ENCODE results near the gene ZNF664.

The ZNF664 gene

GRCh38 chr12:124009781-124010180, 36.8 kb downstream of the ZNF664 start:
- DNase-seq (ENCODE audit: low spot score): no peak

DNA sequence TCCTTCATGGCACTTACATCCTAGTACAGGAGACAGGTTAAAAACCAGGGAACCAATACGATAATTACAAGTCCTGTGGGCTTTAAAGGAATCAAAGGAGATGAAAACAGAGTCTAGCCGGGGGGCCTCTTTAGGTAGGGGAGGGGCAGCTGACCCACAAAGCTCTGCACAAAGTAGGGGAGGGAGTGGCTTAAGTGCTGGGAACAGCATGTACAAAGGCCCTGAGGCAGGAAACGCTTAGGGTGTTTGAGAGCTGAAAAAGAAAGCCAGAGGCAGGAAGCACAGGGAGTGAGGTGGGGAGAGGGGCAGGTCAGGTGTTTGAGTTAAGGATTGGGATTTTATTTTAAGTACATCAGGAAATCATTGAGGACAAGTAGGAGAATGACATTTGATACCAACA, 37.7 kb downstream of the ZNF664 start:
- DNase-seq (ENCODE audit: low spot score): no peak

DNA sequence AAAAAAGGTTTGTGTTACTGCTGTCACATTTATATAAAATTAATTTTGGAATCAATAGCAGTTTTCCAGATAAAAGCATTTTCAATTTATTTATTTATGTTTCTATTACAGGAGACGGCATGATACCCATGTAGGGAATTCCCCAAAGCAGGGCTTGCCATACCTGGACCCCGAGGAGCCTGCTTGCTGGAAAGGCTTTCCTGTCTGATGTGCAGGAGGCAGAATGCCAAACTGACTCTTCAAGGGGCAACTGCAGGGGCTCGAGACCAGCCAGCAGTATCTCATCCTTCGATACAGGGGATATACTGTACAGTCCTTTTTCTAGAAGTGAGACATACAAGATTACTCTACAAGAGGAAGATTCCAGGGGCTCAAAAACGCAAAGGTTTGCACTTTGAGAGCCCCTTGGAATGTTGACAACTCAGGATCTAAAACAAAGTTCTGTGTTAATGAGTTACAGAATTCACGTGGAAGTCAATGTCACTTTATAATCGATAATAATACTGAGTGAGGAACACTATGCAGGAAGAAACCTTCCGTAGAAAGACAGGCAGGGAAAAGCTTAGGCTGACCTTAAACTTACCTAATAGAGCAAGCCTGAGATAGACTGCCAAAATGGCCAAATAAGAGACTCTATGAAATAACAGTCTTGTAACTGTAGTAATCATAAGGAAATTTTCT, 38.6 kb downstream of the ZNF664 start:
- no peak for DNase-seq (ENCODE audit: low spot score)

GRCh38 chr12:124013073-124013472, 40.1 kb downstream of the ZNF664 start:
- no peak for DNase-seq (ENCODE audit: low spot score)

- no peak for DNase-seq (ENCODE audit: low spot score)
Measured at GRCh38 chr12:124015494-124016461, 42.8 kb downstream of the ZNF664 start.

DNA sequence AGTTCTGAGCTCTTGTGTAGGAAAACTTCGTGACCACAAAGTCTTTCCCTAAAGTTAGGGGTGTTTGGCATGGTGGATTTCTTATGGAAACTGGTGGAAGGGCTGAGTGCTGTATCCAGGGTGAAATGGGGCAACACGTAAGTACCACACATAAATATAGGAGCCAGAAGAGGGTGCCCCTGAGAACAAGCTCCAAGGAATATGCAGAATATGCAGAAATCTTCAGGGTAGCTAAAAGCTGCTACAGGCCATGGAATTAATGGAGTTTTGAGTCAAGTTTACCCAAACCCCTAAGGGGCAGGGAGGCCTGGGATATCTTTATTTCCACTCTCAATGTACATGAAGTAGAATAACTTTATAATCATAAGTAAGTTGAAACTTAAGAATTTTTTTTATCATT, 44.0 kb downstream of the ZNF664 start:
- no peak for DNase-seq (ENCODE audit: low spot score)

DNA sequence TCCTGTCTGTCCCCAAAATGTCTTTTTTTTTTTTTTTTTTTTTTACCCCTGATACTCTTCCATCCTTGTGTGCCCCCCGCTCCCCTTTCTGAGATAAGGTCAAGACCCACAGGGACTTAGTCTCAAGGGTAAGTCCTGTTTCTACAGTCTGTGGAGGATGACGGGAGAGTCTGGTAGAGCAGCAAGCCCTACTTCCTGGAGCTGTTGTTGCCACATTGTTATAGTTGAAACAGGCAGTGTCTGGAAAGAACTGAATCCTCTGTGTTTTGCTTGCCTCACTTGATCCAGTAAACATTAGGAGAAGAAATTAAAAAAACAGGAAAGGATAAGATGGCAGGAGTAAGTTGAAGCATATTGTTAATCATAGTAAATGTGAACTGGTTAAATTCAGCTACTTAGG, 45.5 kb downstream of the ZNF664 start:
- no peak for DNase-seq (ENCODE audit: low spot score)

- DNase-seq (ENCODE audit: low spot score): no peak
Measured at GRCh38 chr12:124019115-124019514, 46.1 kb downstream of the ZNF664 start.

- no peak for DNase-seq (ENCODE audit: low spot score)
Measured at GRCh38 chr12:124020514-124020949, 47.5 kb downstream of the ZNF664 start.

GRCh38 chr12:124021007-124021406, 48.0 kb downstream of the ZNF664 start:
- peak; percentile 39 for DNase-seq (ENCODE audit: low spot score)

DNA sequence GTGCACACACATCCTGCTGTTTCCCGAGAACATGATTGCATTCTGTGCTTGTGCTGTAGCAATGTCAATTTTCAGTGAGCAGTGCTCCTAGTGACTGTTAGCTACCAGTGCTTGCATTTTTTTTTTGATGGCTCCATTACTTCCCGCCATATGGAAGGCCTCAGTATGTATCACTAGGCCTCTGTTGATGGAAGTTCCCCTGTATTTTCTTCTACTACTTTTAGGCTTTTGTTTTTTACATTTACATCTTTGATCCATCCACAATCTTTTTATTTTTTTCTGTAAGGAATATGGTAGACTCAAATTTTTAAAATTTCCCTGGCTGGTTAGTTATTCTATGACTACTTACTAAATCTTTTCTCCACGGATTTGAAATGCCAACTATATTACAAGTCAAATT, 49.1 kb downstream of the ZNF664 start:
- DNase-seq (ENCODE audit: low spot score): no peak

DNA sequence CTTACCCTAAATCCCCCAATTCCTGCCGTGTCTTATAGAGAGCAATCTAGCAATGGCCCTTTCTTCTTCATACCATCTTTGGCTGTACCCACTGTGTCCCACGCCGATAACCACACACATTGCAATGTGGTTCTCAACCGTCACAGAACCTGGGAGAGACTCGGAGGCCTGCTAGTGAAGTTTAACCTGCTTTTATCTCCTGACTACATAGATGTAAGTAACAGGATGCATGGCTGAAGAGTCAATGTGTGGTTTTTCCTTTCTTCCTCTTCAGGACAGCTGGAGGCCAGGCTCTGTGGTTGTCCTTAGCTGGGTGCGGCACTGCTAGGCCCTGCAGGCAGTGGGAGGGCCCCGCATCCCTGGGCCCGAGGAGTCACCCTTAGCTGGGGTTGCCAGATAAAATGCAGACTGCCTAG, 51.3 kb downstream of the ZNF664 start:
- DNase-seq (ENCODE audit: low spot score): no peak

- DNase-seq (ENCODE audit: low spot score): no peak
Measured at GRCh38 chr12:124024776-124025175, 51.8 kb downstream of the ZNF664 start.

DNA sequence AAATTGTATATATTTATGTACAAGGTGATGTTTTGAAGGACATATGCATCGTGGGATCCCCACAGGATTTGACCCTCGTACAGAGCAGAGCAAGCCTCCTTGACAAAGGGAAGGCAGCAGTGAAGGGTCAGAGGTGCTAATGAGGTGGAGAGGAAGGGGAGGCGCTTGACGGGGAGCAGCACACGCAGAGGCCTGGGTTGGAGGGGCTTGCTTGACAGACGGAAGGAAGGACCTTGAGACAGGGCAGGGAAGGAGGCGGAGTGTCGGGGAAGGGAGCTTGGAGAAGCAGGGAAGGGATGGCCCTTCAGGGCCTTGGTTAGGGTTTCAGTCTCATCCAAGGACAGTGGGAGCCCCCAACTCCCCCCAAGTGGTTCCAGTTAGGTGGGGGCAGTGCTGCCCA, 52.6 kb downstream of the ZNF664 start:
- DNase-seq (ENCODE audit: low spot score): peak; percentile 34

DNA sequence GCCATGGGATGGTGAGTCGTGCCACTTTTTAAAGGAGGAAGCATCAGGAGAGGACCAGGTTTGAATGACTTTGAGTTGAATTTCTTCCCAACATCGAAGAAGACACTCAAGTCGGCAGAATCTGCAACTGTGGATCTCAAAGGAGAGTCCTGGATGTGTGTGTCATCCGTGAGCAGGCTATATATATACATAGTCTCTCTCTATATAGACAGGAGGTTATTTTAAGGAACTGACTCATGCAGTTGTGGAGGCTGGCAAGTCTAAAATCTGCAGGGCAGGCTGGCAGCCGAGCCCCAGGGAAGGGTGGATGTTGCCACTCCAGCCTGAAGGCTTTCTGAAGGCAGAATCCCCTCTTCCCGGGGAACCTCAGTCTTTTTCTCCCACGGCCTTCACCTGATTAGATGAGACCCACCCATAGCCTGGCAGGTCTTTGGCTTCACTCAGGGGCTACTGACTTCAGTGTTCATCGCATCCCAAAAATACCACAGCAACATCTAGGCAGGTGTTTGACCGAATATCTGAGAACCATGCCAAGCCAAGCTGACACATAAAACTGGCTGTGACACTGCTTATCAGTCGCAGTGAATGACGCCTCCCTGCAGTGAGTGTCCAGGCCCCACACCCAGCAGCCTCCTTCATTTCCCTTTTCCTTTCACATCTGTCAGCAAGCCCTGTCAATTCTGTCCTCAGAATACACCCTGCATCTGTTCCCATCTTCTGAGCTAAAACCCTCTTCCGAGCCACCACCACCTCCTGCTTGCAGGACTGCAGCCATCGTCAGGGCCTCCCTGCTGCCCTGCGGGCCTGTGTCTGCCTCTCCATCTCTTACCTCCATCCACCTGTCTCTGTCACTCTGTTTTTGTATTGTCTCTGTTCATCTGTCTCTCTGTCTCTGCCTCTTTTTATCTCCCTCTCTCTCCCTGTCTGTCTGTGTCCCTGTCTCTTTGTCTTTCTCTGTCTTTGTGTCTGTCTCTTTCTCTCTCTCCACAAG, 54.0 kb downstream of the ZNF664 start:
- no peak for DNase-seq (ENCODE audit: low spot score)

- DNase-seq (ENCODE audit: low spot score): no peak
Measured at GRCh38 chr12:124027753-124028554, 54.9 kb downstream of the ZNF664 start.

- DNase-seq (ENCODE audit: low spot score): no peak
Measured at GRCh38 chr12:124028555-124028925, 55.5 kb downstream of the ZNF664 start.

DNA sequence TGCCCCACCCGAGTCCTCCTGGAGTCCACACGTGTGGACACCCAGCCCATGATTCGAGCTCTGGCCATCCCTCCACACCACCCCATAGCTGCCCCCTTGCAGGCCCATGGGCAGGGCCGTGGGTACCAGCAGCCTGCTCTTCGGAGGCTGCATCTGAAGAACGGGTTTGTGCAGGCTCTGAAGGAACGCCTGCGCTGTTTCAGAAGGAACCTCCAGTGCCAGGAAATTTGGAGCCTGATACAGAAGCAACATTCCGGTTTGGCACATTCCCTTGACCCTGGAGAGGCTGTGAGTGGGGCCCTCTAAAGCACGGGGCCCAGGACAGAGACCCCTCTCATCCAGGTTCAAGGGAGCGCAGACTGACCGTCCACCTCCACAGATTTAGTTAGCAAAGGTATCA, 57.0 kb downstream of the ZNF664 start:
- no peak for DNase-seq (ENCODE audit: low spot score)

DNA sequence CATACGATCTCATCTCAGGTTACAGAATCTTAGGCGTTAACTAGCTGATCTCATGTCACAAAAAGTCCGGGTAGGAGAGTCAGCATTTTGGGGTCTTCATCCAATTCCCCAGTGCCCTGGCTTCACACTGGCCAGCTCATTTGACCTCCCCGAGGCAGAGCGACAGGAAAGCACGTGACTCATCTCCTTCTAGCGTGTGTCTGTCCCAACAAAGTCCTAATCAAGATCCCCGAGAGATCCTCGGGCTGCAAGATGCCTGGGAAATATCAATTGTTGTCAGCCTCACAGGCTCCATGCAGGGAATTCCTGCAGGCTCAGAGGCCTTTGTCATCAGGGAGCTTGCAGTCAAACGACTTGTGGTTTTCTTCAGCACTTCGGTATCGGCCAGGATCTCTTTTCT, 57.5 kb downstream of the ZNF664 start:
- peak; percentile 95 for DNase-seq (ENCODE audit: low spot score)

DNA sequence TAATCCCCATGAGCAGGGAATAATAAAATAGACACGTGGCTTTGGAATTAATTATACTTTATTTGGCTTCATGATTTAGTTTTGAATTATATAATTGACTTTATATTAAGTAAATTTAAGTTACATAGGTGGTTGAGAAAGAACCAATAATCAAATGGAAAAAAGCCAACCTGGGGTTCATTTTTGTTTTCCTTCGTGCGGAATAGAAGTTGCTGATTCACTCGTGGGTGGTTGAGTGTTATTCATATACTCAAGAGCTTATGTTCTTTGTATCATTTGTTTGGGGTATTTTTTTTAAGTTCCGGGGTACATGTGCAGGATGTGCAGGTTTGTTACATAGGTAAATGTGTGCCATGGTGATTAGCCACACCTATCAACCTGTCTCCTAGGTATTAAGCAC, 58.0 kb downstream of the ZNF664 start:
- DNase-seq (ENCODE audit: low spot score): no peak

All from SK-N-DZ (cell line).